Measurements from ENCODE around the gene SPEM1.
"Not testable (repeated sequence)": the region's sequence is repeated elsewhere in the genome, so short reads cannot be mapped to it uniquely, and the experiment has no call there.

The SPEM1 gene

DNA sequence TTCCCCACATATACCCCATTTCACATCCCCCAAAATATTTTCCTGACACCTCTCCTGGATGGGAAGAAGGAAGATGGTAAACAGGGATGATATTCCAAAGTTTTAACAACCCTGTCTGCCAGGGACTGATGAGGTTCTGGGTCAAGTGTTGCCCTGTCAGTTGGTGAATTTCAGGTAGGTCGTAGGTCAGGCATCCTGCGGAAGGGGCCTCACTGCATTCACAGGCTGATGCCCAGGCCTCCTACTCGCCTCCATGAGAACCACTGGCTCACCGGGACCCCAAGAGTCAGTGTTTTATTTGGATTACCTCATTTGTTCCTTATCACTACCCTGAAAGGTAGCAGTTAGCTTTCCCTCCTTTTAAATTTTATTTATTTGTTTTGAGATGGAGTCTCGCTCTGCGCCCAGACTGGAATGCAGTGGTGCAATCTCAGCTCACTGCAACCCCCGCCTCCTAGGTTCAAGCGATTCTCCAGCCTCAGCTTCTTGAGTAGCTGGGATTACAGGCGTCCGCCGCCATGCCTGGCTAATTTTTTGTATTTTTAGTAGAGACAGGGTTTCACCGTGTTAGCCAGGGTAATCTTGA, 48.8 kb downstream of the SPEM1 start:
- no peak for DNase-seq (ENCODE audit: low read depth, low spot score)

- not testable (repeated sequence) for DNase-seq (ENCODE audit: low read depth, low spot score)
Observed at GRCh38 chr17:7469843-7470242, 49.7 kb downstream of the SPEM1 start.

DNA sequence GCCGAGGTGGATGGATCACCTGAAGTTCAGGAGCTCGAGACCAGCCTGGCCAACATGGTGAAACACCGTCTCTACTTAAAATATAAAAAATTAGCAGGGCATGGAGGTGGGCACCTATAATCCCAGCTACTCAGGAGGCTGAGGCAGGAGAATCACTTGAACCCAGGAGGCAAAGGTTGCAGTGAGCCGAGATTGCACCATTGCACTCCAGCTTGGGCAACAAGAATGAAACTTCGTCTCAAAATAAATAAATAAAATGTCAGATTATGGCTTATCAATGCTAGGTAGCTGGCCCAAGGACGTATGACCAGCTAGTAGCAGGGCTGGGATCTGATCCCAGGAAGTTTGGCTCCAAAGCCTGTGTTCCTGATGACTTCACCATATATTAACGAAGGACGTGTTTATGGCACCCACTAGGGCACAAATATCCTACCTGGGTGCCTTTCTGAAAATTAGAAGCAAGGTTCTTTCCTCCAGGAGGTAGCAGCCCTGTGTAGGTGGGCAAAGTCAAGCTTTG, 50.4 kb downstream of the SPEM1 start:
- not testable (repeated sequence) for DNase-seq (ENCODE audit: low read depth, low spot score)
